GM18505 (cell line): ENCODE measurements around the gene DCXR.

Source experiments
- ATAC-seq: cut with Tn5 transposase; IDR thresholded peaks from one replicate; pipeline ENCODE4 v1.9.1; 2021; ENCODE audit not compliant: unreplicated experiment
- POLR2A ChIP-seq: IDR thresholded peaks from 4 replicates; pipeline ENCODE4 v1.6.1; 2011; ENCODE audit warnings: borderline replicate concordance; ENCODE audit not compliant: insufficient read depth, insufficient read length; ENCODE audit errors: extremely low read depth

The DCXR gene

GRCh38 chr17:82079001-82079677 is 41.6 kb upstream of the DCXR start:
- ATAC-seq: no peak
- peak; percentile 8 for TF ChIP-seq POLR2A

- no peak for TF ChIP-seq POLR2A
- no peak for ATAC-seq
Observed at GRCh38 chr17:82078433-82078832, 40.9 kb upstream of the DCXR start.

- no peak for ATAC-seq
- no peak for TF ChIP-seq POLR2A
Observed at GRCh38 chr17:82077617-82078358, 40.3 kb upstream of the DCXR start.

- TF ChIP-seq POLR2A: peak; percentile 52
- no peak for ATAC-seq
Observed at GRCh38 chr17:82076785-82077591, 39.5 kb upstream of the DCXR start.

GRCh38 chr17:82076018-82076784 is 38.7 kb upstream of the DCXR start:
- TF ChIP-seq POLR2A: no peak
- no peak for ATAC-seq

- ATAC-seq: no peak
- TF ChIP-seq POLR2A: no peak
Observed at GRCh38 chr17:82073446-82073845, 35.9 kb upstream of the DCXR start.

- ATAC-seq: no peak
- no peak for TF ChIP-seq POLR2A
Observed at GRCh38 chr17:82072827-82073226, 35.3 kb upstream of the DCXR start.

- ATAC-seq: no peak
- no peak for TF ChIP-seq POLR2A
Observed at GRCh38 chr17:82070611-82071010, 33.1 kb upstream of the DCXR start.

GRCh38 chr17:82065638-82066303 is 28.3 kb upstream of the DCXR start, which contains the start of gene DUS1L:
DUS1L (minus strand) TSS chr17:82065804; CDS start chr17:82065059, 745 bp downstream.
- peak; percentile 68 for TF ChIP-seq POLR2A
- ATAC-seq: peak; percentile 54

- ATAC-seq: peak; percentile 29
Observed at GRCh38 chr17:82065193-82065637, 27.7 kb upstream of the DCXR start.

GRCh38 chr17:82064433-82065192 is 27.1 kb upstream of the DCXR start:
- peak; percentile 19 for TF ChIP-seq POLR2A
- ATAC-seq: no peak

More at GRCh38 chr17:82065193-82065637, 27.7 kb upstream of the DCXR start:
- no peak for TF ChIP-seq POLR2A
